Pericardium fibroblast (primary cell): ENCODE measurements around the gene NKD1. TPM values are rescaled to one million over a fixed set of nuclear protein-coding genes. Genes with fewer than 3 reads are reported as not detected.

Experiments used
- total RNA-seq: library from RNA; depleted of rRNA; stranded (reverse); fragments of >200 nt; gene quantifications from 2 replicates; pipeline ENCODE4 v1.2.3, GENCODE V29; 2015

NKD1 gene
- 2.6 and 6.3 TPM in 2 replicates for total RNA-seq

GRCh38 chr16:50548125-50548908 lies at the start of gene NKD1:
TSS of gene NKD1 (plus strand) at chr16:50548396. CDS start at chr16:50548554, 158 bp downstream.

GRCh38 chr16:50681021-50681885 lies 133.1 kb downstream of the NKD1 start, which contains the start of gene SNX20:
TSS of gene SNX20 (minus strand) at chr16:50681312. CDS start at chr16:50677526, 3,786 bp downstream.

GRCh38 chr16:50692999-50693781 lies 145.0 kb downstream of the NKD1 start, which contains the start of gene NOD2:
TSS of gene NOD2 (plus strand) at chr16:50693606. CDS start at chr16:50699496, 5,890 bp downstream.

Other genes starting within 250 kb of the NKD1 start
- gene BRD7, start 179.4 kb upstream of the NKD1 start, total RNA-seq = 29.8 and 33.0 TPM in 2 replicates
- gene SNX20, start 132.9 kb downstream of the NKD1 start, total RNA-seq = not detected in 2 replicates
- gene NOD2, start 145.2 kb downstream of the NKD1 start, total RNA-seq = not detected in 2 replicates
- gene CYLD, start 193.7 kb downstream of the NKD1 start, total RNA-seq = 8.3 and 9.1 TPM in 2 replicates